GM21737 (cell line): ENCODE results near the gene UTP4.
"Not testable (repeated sequence)": the region's sequence is repeated elsewhere in the genome, so short reads cannot be mapped to it uniquely, and the experiment has no call there.

ENCODE experiments used
- ATAC-seq: cut with Tn5 transposase; IDR thresholded peaks from one replicate; pipeline ENCODE4 v1.9.1; 2021; ENCODE audit warnings: mild to moderate bottlenecking, moderate library complexity; ENCODE audit not compliant: unreplicated experiment

UTP4 gene

DNA sequence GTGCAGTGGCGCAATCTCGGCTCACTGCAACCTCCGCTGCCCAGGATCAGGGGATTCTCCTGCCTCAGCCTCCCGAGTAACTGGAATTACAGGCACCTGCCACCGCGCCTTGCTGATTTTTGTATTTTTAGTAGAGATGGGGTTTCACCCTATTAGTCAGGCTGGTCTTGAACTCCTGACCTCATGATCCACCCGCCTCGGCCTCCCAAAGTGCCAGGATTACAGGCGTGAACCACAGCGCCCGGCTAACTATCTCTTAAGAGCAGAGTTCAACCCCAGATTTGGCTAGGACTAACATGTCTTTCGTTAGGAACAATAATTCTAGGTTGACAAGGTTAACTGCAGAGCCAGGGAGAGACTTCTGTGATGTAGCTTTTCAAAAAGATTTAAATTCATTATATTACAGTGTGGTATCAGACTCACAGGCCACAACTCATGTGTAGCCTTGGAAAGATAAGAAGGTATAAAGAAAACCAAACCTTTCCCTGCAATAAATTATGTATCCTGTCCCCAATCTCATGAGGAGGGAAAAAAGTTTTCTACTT, 4.4 kb upstream of the UTP4 start:
- ATAC-seq = no peak

DNA sequence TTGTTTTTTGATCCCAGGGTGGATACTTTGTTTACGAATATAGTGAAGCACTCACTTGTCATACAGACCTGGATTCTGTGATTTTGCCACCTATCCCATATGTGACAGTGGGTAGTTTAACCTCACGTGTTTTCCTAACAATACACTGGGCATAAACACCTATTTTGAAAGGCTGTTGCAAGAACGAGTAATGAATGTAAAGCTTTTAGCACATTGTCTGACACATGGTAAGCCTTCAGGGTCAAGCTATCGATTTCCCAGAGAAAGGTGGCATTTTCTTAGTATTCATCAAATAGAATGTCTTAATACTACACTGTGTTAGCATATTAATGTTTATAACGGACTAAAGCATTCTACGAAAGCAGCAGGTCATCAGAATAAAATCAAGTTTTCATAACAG, 2.0 kb upstream of the UTP4 start:
- no peak for ATAC-seq

DNA sequence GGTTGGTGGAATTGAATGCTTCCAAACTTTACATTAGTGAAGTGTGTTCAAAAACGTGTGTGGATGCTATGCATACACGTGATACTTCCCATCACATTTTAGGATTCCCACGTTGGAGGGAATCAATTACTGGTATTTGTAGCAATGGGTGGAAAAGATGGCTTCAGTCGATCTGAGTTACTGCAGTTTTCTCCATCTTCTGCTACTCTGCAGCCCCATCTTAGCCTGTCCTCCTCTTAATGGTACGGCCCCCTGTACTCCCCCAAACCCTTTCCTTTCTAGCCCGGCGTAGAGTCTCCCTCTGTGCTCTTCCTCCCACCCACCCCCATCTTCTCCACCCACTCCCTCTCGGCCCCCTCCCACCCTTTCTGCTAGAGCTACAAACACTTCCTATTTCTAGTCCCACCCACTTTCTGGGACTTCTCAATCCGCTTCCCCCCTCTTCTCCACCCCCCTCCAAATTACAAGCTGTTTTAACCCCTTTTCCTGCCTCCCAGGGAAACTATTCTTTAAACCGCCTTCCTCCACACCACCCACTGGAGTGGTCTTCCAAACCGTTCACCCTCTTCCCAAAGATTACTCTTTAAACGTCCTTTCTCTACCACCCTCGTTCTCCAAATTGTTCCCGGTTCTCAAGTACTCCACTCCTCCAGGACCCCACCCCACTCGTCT, 1.1 kb upstream of the UTP4 start:
- no peak for ATAC-seq

DNA sequence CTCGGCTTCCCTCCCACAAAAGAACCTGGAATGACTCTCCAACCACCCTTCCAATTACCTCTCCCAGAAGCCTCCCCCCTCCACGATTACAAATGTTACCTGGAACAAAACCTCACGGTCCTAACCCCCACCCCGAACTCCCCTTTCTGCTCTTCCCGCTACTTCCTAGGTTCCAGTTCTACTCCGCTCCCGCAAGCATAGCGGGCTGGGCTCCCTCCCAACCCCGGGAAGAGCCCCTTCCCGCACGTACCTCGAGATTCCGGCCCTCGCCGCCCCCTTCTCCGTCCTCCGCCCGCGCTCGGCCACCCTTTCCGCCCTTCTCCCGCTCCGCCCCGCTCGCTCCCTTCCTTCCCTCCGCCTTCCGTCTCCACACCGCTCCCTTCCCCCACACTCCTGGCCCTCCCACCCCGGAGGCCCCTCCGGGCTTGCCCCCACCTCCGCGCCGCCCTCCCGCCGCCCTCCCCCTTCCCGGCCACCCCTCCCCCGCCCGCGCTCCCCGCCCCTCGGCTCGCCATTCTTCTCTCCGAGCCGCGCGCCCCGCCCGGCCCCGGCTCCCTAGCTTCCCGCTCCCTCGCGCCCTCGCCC, 518 bp upstream of the UTP4 start:
- ATAC-seq = peak; percentile 37

DNA sequence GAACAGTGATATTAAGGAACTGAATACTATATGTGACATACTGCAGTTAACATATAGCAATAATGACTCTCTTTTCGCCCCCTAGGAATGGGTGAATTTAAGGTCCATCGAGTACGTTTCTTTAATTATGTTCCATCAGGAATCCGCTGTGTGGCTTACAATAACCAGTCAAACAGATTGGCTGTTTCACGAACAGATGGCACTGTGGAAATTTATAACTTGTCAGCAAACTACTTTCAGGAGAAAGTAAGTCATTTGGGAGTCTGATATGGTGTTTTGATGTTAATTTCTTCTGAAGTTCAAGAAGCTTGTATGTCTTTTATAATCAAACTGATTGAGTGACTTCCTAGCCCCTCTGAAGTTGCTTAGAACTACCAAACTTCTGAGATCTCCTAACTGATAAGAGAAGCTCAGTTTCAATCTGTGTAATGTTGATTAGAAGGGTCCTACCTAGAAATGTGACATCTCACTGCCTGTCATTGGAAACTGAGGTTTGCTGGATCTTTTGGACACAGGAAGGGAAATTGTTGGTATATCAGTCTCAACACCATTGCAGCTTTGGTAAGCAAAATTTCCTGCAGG, 1.0 kb downstream of the UTP4 start:
- ATAC-seq = no peak

DNA sequence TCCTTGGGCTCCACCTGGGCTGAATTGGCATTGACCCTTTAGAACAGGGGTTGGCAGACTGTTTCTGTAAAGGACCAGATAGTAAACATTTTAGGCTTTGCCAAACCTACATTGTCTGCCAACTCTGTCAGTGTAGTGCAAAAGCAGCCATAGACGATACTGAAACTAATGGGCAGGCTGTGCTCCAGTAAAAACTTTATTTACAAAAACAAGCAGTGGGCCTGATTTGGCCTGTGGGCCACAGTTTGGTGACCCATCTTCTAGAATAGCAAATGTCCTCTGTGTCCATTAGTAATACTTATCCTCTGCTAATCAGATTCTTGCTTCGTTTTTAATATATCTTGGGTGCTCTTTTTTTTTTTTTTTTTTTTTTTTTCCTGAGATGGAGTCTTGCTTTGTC, 6.2 kb downstream of the UTP4 start:
- no peak for ATAC-seq

DNA sequence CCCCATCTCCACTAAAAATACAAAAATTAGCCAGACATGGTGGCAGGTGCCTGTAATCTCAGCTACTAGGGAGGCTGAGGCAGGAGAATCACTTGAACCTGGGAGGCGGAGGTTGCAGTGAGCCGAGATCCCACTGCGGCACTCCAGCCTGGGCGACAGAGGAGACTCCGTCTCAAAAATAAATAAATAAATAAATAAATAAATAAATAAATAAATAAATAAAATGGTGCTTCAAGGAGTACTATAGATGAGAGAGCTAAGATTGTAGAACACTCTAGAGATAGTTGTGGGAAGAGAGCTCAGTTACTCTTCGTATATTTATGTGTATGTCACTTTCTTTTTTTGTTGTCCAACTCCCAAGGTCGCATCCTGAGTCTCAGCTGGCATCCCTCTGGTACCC, 7.0 kb downstream of the UTP4 start:
- ATAC-seq = not testable (repeated sequence)

DNA sequence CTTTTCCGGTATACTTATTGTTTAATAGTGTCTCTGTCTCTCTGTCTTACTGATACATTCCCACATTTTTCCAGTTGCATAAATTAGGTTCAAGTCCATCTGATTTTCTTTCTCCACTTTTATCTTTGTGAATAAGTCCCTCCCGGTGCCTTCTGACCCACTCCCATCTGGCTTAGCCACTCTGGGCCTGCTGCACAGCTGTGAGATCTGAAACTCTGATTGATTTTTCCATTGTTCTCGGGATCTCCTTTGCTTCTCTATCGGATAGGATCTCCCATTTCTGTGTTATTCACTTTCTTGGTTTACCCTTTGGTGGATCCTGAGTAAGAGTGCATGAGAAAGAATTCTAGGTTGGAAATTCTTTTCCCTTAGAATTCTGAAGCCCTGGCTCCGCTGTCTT, 8.6 kb downstream of the UTP4 start:
- no peak for ATAC-seq

DNA sequence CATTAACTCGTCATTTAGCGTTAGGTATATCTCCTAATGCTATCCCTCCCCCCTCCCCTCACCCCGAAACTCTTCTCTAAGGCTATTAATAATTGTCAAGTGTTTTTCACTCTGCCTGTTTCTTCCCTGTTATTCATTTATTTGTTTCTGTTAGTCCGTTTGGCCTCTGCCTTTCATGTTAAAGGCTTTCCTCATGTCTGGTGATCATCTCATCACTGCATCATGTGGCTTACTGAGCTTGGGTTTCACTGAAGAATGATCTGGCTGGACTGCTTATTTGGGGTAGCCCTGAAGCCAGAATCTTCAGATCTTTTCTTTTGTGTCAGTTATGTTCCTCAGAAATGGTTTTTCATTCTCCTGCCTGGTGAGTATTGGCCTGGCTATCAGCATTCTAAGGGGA, 9.5 kb downstream of the UTP4 start:
- no peak for ATAC-seq

DNA sequence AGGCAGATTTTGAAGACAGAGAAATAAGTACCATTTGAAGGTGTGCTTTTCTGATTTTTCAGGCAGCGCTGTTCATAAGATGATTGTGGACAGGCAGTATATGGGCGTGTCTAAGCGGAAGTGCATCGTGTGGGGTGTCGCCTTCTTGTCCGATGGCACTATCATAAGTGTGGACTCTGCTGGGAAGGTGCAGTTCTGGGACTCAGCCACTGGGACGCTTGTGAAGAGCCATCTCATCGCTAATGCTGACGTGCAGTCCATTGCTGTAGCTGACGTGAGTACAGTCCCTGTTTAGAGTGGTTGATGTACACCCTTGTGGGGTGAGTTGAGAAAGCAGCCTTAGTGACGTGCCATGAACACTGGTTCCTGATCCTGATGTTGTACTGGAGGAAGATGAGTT, 10.7 kb downstream of the UTP4 start:
- no peak for ATAC-seq

DNA sequence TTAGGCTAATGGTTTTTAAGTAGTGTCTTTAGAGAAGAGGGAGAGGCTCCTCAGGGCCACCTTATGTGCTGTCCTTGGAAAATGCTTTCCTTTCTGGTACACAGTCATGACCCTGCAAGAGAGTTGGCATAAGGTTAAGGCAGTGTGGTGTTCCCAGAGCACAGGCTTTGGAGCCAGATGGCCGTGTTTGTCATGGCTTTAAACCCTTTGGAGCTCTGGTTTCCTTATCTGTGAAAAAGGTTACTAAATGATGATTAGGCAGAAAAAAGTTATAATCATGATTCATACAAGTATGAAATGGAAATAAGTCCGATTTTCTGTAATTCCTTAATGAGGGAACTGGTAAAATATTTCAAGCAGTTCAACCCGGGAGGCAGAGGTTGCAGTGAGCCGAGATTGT, 13.2 kb downstream of the UTP4 start:
- ATAC-seq = no peak

DNA sequence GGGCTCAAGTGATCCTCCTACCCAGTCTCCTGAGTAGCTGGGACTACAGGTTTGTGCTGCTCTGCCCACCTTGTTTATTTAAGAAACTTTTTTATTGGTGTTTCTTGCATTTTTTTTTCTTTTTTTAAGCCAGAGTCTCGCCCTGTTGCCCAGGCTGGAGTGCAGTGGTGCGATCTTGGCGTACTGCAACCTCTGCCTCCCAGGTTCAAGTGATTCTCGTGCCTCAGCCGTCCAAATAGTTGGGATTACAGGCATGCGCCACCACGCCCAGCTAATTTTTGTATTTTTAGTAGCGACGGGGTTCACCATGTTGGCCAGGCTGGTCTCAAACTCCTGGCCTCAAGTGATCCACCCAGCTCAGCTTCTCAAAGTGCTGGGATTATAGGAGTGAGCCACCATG, 17.2 kb downstream of the UTP4 start:
- ATAC-seq = not testable (repeated sequence)

DNA sequence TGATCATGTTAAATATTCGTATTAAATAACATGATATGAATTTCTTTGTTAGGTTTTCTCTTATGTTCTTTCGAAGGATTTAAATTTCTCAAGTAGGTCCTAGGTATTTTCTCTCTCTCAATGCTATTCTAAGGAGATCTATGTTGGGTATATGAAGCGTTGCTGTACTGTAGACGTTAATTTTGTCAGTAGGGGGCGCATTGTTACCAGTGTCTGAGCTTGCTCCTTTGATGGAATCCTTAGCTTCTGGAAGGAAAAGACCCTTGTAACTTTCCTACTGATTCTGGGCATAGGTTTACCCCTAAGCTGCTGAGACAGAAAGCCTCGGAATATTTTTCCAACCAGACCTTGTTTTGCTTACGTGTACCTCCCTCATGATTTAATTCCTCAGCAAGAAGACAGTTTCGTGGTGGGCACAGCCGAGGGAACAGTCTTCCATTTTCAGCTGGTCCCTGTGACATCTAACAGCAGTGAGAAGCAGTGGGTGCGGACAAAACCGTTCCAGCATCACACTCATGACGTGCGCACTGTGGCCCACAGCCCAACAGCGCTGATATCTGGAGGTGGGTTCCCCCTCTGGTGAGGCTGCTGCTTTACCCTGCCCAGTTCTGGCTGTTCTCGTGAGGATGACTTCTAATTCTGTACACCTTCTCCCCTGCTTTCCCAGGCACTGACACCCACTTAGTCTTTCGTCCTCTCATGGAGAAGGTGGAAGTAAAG, 17.9 kb downstream of the UTP4 start:
- ATAC-seq = no peak

DNA sequence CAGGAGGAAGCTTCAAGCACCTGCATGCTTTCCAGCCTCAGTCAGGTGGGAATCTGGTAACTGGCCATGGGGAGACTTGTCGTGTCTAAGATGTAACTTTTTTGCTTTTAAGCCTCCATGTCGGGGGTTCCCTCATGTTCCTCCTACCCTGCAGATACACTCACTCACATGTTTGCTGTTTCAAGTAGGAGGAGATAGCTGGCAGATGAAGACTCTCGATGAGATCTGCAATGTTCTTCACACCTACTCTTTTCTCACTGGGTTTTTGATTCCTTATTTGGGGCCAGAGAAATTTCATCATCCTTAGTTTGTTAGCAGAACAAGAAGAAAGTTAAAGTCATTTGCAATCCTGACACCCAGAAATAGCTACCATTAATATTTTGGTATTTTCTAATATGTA, 24.7 kb downstream of the UTP4 start:
- ATAC-seq = no peak

DNA sequence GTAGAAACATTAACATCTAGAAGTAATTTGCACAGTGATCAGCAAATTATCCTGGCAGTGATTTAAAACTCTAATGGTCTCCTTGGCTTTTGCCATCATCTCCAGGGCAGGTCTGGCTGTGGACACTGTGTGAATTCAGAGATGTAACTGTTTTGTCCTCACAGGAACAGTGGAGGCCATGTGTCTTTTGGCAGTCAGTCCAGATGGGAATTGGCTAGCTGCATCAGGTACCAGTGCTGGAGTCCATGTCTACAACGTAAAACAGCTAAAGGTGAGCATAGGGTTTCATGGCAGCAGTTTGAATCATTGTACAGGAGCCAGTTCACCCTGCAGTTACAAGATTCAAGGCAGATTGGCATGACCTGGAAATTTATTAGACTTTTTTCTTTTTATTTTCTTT, 27.7 kb downstream of the UTP4 start:
- no peak for ATAC-seq

DNA sequence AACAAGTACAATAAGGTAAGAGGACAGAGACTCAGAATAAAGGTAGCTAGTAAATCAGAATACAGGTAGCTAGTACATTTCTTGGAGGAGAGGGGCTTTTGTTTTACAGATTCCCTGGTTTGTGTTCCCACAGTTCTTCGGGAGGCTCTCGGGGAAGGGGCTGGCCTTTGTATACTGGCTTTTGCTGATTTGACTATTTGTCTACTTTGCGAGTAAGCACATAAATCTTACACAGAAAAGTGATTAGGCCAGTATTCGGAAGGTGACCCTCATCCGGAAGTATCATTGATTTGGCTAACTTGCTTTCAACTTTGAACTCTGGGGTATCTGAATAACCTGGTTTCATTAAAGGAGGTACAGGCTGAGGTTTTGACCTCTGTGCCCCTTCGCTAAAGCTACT, 33.1 kb downstream of the UTP4 start:
- ATAC-seq = no peak

DNA sequence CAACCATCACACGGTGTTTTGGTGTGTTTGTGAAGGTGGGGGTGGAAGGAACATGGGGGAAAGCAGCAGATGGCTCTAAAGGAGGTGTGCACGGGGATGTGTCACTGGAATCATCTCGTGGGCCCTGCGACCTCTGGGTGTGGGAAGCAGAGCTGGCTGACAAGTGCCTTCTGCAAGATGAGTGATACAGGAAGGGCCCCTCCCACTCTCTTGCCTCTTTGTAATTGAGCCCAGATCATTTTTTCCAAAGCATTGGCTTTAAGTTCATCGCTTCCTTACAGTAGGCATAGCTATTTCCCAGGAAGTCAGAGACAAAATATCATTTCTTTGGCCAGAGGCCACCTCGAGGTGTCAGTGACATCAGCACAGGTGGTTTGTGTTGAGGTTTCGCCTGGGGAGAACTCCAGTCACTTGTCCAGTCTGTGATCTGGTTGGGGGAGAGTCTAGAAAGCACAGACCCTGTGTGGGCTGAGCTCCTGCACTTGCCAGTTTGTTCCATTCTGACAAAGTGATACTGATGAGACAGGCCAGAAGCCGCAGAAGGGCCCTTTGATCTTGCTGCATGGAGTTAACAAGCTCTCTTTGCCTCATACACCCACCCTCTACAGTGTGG, 33.9 kb downstream of the UTP4 start:
- no peak for ATAC-seq

DNA sequence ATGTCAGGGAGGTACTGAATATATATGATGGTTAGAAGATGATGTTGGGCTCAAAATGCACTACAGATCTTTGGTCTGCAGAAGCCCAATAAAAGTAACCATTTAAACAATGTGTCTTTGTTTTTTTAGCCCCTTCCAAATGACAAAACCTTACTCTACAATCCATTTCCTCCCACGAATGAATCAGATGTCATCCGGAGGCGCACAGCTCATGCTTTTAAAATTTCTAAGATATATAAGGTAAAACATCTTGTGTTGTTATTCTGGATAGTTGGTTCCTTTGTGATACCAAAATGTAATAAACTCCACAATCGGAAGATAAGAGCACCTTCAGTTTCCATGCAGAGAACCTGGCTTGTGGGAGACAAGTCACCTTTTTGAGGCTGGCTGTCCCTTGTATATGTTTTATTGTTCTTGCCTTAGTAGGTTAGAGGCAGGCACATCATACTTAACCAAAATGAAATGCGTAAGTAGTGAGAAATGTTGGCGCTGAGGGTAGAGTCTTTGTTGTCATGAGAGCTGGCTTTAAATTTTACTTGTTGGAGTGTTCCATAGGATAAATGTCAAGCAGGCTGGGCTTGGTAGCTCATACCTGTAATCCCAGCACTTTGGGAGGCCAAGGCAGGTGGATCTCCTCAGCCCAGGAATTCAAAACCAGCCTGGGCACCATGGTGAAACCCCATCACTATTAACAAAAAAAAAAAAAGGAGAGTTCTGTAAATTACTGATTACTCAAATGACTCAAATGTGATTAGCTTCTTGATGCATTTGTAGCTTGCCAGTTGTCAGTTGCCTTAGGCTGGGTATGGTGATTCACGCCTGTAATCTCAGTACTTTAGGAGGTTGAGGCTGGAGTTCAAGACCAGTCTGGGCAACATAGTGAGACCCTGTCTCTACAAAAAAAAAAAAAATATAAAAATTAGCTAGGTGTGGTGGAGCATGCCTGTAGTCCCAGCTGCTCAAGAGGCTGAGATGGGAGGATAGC, 34.8 kb downstream of the UTP4 start:
- no peak for ATAC-seq

DNA sequence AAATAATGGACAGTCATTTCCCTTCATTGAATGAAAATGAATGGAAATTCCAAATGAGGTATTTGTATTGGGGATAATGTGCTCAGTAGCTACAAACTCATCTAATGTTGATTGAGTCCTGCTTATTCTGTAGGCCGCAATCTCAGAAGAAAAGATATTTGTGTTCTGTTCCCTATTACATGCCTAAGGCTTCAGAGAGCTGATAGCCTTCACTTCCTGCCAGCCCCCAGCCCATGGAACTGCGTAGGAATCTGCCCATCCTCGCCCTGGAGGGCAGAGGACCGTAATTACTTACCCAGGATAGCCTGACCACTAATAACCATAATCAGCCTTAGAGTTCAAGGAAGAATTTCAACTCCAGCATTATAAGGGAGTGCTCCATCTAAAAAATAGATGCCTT, 36.6 kb downstream of the UTP4 start:
- ATAC-seq = no peak
